GM12875 (cell line): Measurements from ENCODE around the gene TNFSF8.

ENCODE experiments used
- H3K4me3 ChIP-seq: one replicate; pipeline ENCODE4 v1.5.1; 2011; ENCODE audit warnings: low read depth, low read length, control low read depth
- TF ChIP-seq, protein P1 (sequence below): IDR thresholded peaks from 2 replicates; pipeline ENCODE4 v1.5.1; 2011; ENCODE audit warnings: low read depth, mild to moderate bottlenecking, control low read depth, inconsistent platforms, low read length, moderate library complexity, borderline replicate concordance; ENCODE audit not compliant: insufficient read depth

The TNFSF8 gene

DNA sequence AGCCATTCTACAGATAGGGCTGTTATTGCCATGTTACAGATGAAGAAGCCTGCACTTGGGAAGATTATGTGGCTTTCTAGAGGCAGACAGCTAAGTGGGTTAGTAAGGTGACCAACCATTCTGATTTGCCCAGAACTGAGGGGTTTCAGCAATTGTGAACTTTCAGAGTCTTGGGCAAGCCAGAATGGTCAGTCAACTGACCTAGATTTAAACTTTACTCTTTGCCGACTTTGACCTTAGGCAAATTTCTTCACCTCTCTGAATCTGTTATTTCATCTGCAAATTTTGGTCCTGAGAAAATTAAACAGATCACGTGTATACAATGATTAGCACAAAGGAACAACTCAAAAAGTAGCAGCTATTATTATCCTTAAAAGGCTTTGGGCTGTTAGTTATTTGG lies 20.4 kb upstream of the TNFSF8 start:
- H3K4me3 ChIP-seq = no peak overlapping the region
- TF ChIP-seq, protein P1, sequence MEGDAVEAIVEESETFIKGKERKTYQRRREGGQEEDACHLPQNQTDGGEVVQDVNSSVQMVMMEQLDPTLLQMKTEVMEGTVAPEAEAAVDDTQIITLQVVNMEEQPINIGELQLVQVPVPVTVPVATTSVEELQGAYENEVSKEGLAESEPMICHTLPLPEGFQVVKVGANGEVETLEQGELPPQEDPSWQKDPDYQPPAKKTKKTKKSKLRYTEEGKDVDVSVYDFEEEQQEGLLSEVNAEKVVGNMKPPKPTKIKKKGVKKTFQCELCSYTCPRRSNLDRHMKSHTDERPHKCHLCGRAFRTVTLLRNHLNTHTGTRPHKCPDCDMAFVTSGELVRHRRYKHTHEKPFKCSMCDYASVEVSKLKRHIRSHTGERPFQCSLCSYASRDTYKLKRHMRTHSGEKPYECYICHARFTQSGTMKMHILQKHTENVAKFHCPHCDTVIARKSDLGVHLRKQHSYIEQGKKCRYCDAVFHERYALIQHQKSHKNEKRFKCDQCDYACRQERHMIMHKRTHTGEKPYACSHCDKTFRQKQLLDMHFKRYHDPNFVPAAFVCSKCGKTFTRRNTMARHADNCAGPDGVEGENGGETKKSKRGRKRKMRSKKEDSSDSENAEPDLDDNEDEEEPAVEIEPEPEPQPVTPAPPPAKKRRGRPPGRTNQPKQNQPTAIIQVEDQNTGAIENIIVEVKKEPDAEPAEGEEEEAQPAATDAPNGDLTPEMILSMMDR = no peak

DNA sequence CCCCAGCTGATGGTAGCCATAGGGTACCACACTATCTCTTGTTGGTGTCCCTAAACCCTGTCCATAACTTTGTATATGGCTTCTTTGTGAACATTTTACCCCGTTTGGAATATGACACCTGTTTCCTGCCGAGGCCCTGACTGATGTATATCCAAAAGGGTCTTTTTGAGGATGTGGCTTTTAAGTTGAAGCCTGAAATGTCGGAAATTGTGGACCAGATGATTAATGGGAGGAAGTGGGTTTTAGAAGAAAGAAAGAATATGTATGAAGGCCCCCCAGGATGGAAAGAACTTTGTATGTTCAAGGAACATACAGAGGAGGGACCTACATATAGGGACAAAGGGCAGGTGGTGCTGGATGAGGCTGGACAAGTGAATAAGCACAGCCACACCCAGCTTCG lies 16.7 kb upstream of the TNFSF8 start:
- TF ChIP-seq, protein P1 = no peak
- H3K4me3 ChIP-seq = no peak overlapping the region

DNA sequence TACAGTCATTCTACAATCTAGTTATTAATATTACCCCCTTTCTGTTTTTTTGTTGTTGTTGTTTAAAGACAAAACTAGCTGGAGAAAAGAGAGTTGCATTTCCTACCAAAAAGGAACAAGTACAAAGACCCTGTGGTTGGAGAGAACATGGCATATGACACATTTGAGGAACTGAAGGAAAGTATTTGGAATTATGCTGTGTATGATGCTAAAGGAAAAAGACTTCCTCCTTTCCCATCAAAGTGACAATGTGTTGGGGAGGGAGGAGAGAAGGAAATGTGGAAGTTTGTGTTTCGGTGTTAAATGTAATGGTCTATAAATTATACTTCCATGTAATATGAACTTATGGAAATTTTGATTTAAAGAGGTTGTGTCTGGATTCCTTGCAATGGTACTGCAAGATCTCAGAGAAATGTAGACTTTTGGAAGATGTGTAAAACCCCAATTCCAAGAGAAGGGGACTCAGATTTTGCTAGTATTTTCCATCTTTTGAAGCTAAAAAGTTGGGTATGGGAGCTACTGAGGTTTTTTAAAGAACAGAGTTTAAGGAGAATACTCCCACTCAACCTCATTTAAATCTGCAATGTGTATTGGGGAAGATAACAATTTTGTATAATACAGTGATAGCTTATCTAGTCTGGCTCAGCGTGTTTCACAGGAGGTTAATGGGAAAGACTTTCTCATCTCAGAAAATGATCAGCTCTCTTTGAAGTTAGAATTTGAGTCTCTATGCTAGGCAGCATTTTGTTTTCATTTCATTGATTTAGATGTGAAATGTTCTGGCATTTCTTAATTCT lies 15.4 kb upstream of the TNFSF8 start:
- TF ChIP-seq, protein P1 = no peak
- H3K4me3 ChIP-seq = no peak overlapping the region

DNA sequence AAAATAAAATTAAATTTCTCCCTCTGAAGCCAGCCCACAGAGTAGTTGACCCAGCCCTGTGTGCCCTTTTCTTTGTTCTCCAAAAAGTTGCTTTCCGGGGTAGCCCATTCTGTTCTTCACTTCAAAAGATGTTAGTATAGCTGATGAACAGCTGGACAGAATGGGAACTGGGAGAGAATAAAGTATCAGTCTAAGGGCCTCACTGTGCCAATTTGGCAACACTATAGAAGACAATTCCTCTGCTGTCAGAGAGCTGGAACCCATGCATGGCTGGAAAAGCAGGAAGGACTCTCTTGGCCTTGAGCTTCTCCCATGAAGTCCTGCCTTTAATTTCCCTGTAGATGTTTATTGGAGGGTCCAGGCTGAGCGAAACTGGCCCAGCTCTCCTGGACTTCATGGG lies 11.0 kb upstream of the TNFSF8 start:
- TF ChIP-seq, protein P1 = no peak
- no peak overlapping the region for H3K4me3 ChIP-seq

DNA sequence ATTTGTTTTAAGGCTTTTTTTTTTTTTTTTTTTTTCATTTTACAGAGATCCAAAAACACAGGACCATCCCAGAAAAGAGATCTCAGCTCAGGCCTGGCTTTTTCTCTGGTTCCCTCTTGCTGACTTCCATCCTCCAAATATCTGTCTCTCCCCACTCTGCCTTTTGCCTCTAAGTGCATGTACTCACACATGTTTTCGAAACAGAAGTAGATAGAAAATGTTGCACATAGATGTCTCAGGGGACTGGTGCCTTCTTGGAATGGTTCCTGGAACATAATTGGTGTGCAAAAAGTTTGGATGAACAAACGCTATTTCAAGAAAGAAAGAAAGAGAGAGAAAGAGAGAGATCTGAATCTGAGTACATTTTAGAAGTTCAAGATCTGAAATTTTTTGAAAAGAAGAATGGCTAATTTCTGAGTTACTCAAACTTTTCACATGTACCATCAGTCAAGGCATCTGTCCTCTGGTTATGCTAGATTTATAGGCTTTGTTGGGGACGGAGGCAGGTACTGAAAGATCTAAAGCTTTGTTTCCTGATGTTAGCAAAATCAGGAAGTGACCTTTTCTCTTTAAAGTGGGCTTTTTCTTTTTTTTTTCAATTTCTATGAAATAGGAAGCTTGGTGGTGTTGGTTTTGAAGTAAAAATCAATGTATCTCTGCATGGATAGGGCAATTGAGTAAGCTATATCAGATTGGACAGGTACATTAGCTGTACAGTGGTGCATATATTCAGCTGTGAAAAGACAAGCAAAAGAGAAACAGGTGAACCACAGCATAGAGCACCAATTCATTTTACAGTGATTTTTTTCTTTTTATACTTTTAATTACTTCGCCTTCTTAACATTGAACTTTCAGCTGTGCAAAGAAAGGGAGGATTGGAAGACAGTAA lies 8.5 kb upstream of the TNFSF8 start:
- H3K4me3 ChIP-seq = no peak overlapping the region
- TF ChIP-seq, protein P1 = no peak

DNA sequence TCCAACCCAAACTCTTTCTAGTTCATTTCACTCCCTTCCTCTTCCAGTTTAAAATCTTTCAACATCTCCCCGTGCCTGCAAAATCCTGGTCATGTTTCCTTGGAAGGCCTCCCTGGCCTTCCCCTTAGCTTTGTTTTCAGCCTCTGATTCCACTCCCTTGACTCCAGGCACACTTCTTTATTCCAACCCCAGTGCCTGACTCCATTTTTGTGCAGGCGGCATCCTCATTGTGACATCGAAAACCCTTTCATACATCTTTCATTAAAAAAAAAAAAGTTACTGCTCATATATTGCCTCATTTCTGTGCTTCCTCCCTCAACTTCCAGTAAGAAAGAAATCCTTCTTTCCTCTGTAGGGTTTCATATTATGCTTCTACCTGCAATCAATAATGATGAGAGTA lies 7.1 kb upstream of the TNFSF8 start:
- H3K4me3 ChIP-seq = no peak overlapping the region
- TF ChIP-seq, protein P1 = no peak
